GM12878 (cell line): ENCODE data around the gene FOXP1. TPM values are rescaled to one million over a fixed set of nuclear protein-coding genes. Genes with fewer than 3 reads are reported as not detected.

Source experiments
- ATAC-seq: fragments of 200-7000 bp; cut with Tn5 transposase; 3 replicates; pipeline ENCODE4 v1.9.1; 2020; ENCODE audit warnings: mild to moderate bottlenecking, moderate library complexity
- BruUV-seq: library from RNA; stranded (reverse); fragments of 400-500 nt; replicated peaks from 2 replicates; lab custom pipeline; 2021; lab: Mats Ljungman, UMichigan
- CTCF ChIA-PET: fragments of 300-600 bp; sonication (Branson Sonifier 250); formaldehyde crosslinking; extraction: SDS; loops from one replicate; lab custom pipeline; 2021; ENCODE audit warnings: inconsistent platforms; lab: Yijun Ruan, JAX
- POLR2A ChIA-PET: fragments of 350-600 bp; formaldehyde crosslinking; extraction: SDS; loops from one replicate; lab custom pipeline; 2021; ENCODE audit warnings: inconsistent platforms; lab: Charles Lee
- RAD21 ChIA-PET: fragments of 300-600 bp; sonication (Branson Sonifier 250); formaldehyde crosslinking; loops from one replicate; lab custom pipeline; 2023; ENCODE audit warnings: antibody characterized with exemption; ENCODE audit not compliant: unreplicated experiment; lab: Charles Lee
- SMC1A ChIA-PET: fragments of 300-600 bp; sonication (Branson Sonifier 250); formaldehyde crosslinking; loops from one replicate; lab custom pipeline; 2023; ENCODE audit not compliant: unreplicated experiment, uncharacterized antibody; lab: Charles Lee
- DNase-seq: peaks from one replicate; pipeline ENCODE4 v3.0.0-alpha.2; 2011; ENCODE audit warnings: low read depth, low spot score
- FAIRE-seq: peaks from 3 replicates; lab custom pipeline; 2011; peaks lifted over from hg19 to GRCh38; lab: Jason Lieb, UNC
- H2AFZ ChIP-seq: 2 replicates; pipeline ENCODE4 v1.6.0; 2011; ENCODE audit warnings: low read depth, low read length, control low read depth; ENCODE audit not compliant: control insufficient read depth
- H3K27ac ChIP-seq: 2 replicates; pipeline ENCODE4 v1.5.1; 2011; ENCODE audit warnings: control low read depth; ENCODE audit not compliant: control insufficient read depth, insufficient read depth
- H3K27me3 ChIP-seq, 2 experiments: replicated peaks in 1 of 2; 2 replicates each; pipeline versions ENCODE4 v1.6.0 to v1.6.1; 2011; ENCODE audit warnings: low read length in 1 of 2; ENCODE audit not compliant: control insufficient read depth in 2 of 2, insufficient read depth in 2 of 2
- H3K36me3 ChIP-seq, 2 experiments: 2 replicates each; pipeline ENCODE4 v1.5.1; 2011; ENCODE audit warnings: low read length in 1 of 2; ENCODE audit not compliant: control insufficient read depth in 2 of 2, insufficient read depth in 2 of 2
- H3K4me1 ChIP-seq: 2 replicates; pipeline ENCODE4 v1.6.1; 2011; ENCODE audit warnings: mild to moderate bottlenecking, low read length, moderate library complexity, mixed read lengths; ENCODE audit not compliant: control insufficient read depth, insufficient read depth
- H3K4me2 ChIP-seq: 2 replicates; pipeline ENCODE4 v1.6.0; 2011; ENCODE audit warnings: control low read depth; ENCODE audit not compliant: control insufficient read depth, insufficient read depth
- H3K4me3 ChIP-seq: fragments of 200-600 bp; sonication (generic); 2 replicates; pipeline ENCODE4 v1.5.1; 2016
- H3K79me2 ChIP-seq: 2 replicates; pipeline ENCODE4 v1.6.0; 2011; ENCODE audit warnings: low read length; ENCODE audit not compliant: control insufficient read depth, insufficient read depth
- H3K9ac ChIP-seq: 2 replicates; pipeline ENCODE4 v1.8.0; 2011; ENCODE audit warnings: low read length, control low read depth, mixed read lengths; ENCODE audit not compliant: control insufficient read depth, insufficient read depth
- H3K9me3 ChIP-seq: replicated peaks from 3 replicates; pipeline ENCODE4 v1.5.1; 2011; ENCODE audit warnings: mild to moderate bottlenecking, low read length; ENCODE audit not compliant: control insufficient read depth, insufficient read depth
- H4K20me1 ChIP-seq: 2 replicates; pipeline ENCODE4 v1.6.0; 2011; ENCODE audit not compliant: control insufficient read depth, insufficient read depth
- DPF2 ChIP-seq: fragments of 450-650 bp; IDR thresholded peaks from 2 replicates; pipeline ENCODE4 v1.6.1; 2017; ENCODE audit warnings: mild to moderate bottlenecking
- FOXK2 ChIP-seq: fragments of 450-650 bp; IDR thresholded peaks from 2 replicates; pipeline ENCODE4 v1.6.1; 2017; ENCODE audit warnings: mild to moderate bottlenecking, moderate library complexity
- IKZF2 ChIP-seq, 2 experiments: fragments of 450-650 bp; IDR thresholded peaks; 2 replicates each; pipeline ENCODE4 v1.6.1; 2017; ENCODE audit warnings: mild to moderate bottlenecking in 2 of 2, moderate library complexity in 2 of 2
- KAT2A ChIP-seq: conservative IDR thresholded peaks from 2 replicates; pipeline ENCODE4 v1.6.1; 2011; ENCODE audit warnings: low read depth, low read length; ENCODE audit not compliant: control insufficient read depth
- KDM1A ChIP-seq: fragments of 200-600 bp; sonication (generic); IDR thresholded peaks from 2 replicates; pipeline ENCODE4 v1.6.1; 2016; ENCODE audit warnings: borderline replicate concordance
- NFYA ChIP-seq: IDR thresholded peaks from 2 replicates; pipeline ENCODE4 v1.6.1; 2011; ENCODE audit warnings: low read depth, mild to moderate bottlenecking, low read length, improper control_type of control experiment, borderline replicate concordance
- SIN3A ChIP-seq: IDR thresholded peaks from 2 replicates; pipeline ENCODE4 v1.6.1; 2012; ENCODE audit warnings: low read depth, low read length, improper control_type of control experiment
- SMARCA5 ChIP-seq: fragments of 450-650 bp; IDR thresholded peaks from 2 replicates; pipeline ENCODE4 v1.6.1; 2017; ENCODE audit warnings: mild to moderate bottlenecking
- SP1 ChIP-seq: IDR thresholded peaks from one replicate; pipeline ENCODE4 v1.6.1; 2011; ENCODE audit warnings: low read depth, low read length
- SREBF2 ChIP-seq: IDR thresholded peaks from 2 replicates; pipeline ENCODE4 v1.6.1; 2012; ENCODE audit warnings: mild to moderate bottlenecking, low read length
- TCF3 ChIP-seq: IDR thresholded peaks from 2 replicates; pipeline ENCODE4 v1.6.1; 2012; ENCODE audit warnings: low read depth, mild to moderate bottlenecking, low read length, borderline replicate concordance; ENCODE audit not compliant: insufficient read depth
- WGBS: methylation state at CpG from one replicate; pipeline ENCODE4 v1.1.6; 2016; ENCODE audit warnings: low lambda C conversion rate; ENCODE audit not compliant: insufficient replicate concordance, insufficient coverage; ENCODE audit errors: missing lambda C conversion rate; 5-methylcytosine and 5-hydroxymethylcytosine counted together
- in situ Hi-C: fragments of 300-500 bp; cut with MboI; formaldehyde crosslinking; loops from 9 replicates; pipeline ENCODE4 v1.14.3; 2018; ENCODE audit warnings: mixed read lengths
- intact Hi-C: fragments of 100-400 bp; cut with micrococcal nuclease; formaldehyde crosslinking; loops from one replicate; pipeline ENCODE4 v1.14.2; 2022; ENCODE audit not compliant: unreplicated experiment
- polyA plus RNA-seq, 11 experiments: library from polyadenylated mRNA; depleted of rRNA in 4 of 11; unstranded in 6 of 11; stranded (reverse) in 5 of 11; fragments of >200 nt; fragmentation: Nextera tagmentation in 4 of 11; fragmentation: Illumina TruSeq in 1 of 11; extraction: Ambion mirVana in 4 of 11; extraction: Trizol in 1 of 11; gene quantifications; 1 replicate in 1 of 11; 2 replicates in 10 of 11; pipeline versions ENCODE4 v1.2.1 to v1.2.3, GENCODE V29; 2011 to 2016; ENCODE audit warnings: inconsistent platforms in 2 of 11, missing spikeins in 2 of 11, low read depth in 1 of 11
- total RNA-seq, 4 experiments: library from RNA; depleted of rRNA in 3 of 4; stranded (reverse); fragments of >200 nt in 3 of 4; fragmentation: Illumina TruSeq in 1 of 4; extraction: Trizol in 1 of 4; gene quantifications; 2 replicates each; pipeline versions ENCODE4 v1.2.1 to v1.2.3, GENCODE V29; 2013 to 2021
- TF ChIP-seq, protein P1 (sequence below): fragments of 450-650 bp; formaldehyde crosslinking; IDR thresholded peaks from 2 replicates; pipeline ENCODE4 v1.5.0; 2022; ENCODE audit warnings: mild to moderate bottlenecking, missing genetic modification characterization
- TF ChIP-seq, protein P2 (sequence below): fragments of 450-650 bp; formaldehyde crosslinking; IDR thresholded peaks from 2 replicates; pipeline ENCODE4 v1.4.0; 2022; ENCODE audit warnings: mild to moderate bottlenecking, moderate library complexity

Gene FOXP1
- total and polyA plus RNA-seq, 10 of the 15 experiments (the other 5 are each of a cell fraction or from before 2014, with no cell fraction given) = 0.05 to 1.6 (median 0.20) TPM; not detected in 1

DNA sequence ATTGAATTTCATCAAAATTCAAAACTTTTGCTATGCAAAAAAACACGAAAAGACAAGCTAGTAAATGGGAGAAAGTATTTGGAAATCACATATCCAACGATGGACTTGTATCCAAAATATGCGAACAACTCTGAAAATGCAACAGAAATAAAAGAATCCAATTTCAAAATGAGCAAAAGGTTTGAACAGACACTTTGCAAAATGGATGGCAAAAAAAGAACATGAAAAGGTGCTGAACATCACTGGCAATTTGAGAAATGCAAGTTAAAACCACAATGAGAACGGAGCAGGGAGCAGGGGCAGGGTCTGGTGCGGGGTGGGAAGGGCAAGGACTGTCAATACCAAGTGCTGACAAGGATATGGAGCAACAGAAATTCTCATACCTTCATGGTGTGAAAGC is 23.1 kb upstream of the FOXP1 start:
- DNase-seq = no peak
- ChIA-PET RAD21 (no interaction called here), SMC1A (no interaction called here), POLR2A (no interaction called here), CTCF (no interaction called here)
- Histone ChIP-seq H3K9ac (no peak overlapping the region), H3K27ac (no peak overlapping the region), H3K36me3 (no peaks in the 10 kb centered on the region), H2AFZ (no peak overlapping the region), H3K27me3 (no peaks in the 10 kb centered on the region; a peak in 1 of 4 replicates), H3K9me3 (no peaks in the 10 kb centered on the region), H4K20me1 (no peaks in the 10 kb centered on the region), H3K4me1 (no peaks in the 10 kb centered on the region), H3K4me3 (no peak overlapping the region), H3K79me2 (no peaks in the 10 kb centered on the region), H3K4me2 (no peak overlapping the region)
- 22% methylated on average over 5 of the region's 5 CpGs for WGBS
- TF ChIP-seq NFYA (no peak), SIN3A (no peak), SMARCA5 (no peak), DPF2 (no peak), SP1 (no peak), KDM1A (no peak), IKZF2 (IDR thresholded peaks at IDR 0.05) (no peak), KAT2A (no peak), SREBF2 (no peak), TCF3 (no peak), FOXK2 (no peak)
- TF ChIP-seq, protein P1, sequence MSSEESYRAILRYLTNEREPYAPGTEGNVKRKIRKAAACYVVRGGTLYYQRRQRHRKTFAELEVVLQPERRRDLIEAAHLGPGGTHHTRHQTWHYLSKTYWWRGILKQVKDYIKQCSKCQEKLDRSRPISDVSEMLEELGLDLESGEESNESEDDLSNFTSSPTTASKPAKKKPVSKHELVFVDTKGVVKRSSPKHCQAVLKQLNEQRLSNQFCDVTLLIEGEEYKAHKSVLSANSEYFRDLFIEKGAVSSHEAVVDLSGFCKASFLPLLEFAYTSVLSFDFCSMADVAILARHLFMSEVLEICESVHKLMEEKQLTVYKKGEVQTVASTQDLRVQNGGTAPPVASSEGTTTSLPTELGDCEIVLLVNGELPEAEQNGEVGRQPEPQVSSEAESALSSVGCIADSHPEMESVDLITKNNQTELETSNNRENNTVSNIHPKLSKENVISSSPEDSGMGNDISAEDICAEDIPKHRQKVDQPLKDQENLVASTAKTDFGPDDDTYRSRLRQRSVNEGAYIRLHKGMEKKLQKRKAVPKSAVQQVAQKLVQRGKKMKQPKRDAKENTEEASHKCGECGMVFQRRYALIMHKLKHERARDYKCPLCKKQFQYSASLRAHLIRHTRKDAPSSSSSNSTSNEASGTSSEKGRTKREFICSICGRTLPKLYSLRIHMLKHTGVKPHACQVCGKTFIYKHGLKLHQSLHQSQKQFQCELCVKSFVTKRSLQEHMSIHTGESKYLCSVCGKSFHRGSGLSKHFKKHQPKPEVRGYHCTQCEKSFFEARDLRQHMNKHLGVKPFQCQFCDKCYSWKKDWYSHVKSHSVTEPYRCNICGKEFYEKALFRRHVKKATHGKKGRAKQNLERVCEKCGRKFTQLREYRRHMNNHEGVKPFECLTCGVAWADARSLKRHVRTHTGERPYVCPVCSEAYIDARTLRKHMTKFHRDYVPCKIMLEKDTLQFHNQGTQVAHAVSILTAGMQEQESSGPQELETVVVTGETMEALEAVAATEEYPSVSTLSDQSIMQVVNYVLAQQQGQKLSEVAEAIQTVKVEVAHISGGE (CRISPR knock-in tag) = no peak
- TF ChIP-seq, protein P2, sequence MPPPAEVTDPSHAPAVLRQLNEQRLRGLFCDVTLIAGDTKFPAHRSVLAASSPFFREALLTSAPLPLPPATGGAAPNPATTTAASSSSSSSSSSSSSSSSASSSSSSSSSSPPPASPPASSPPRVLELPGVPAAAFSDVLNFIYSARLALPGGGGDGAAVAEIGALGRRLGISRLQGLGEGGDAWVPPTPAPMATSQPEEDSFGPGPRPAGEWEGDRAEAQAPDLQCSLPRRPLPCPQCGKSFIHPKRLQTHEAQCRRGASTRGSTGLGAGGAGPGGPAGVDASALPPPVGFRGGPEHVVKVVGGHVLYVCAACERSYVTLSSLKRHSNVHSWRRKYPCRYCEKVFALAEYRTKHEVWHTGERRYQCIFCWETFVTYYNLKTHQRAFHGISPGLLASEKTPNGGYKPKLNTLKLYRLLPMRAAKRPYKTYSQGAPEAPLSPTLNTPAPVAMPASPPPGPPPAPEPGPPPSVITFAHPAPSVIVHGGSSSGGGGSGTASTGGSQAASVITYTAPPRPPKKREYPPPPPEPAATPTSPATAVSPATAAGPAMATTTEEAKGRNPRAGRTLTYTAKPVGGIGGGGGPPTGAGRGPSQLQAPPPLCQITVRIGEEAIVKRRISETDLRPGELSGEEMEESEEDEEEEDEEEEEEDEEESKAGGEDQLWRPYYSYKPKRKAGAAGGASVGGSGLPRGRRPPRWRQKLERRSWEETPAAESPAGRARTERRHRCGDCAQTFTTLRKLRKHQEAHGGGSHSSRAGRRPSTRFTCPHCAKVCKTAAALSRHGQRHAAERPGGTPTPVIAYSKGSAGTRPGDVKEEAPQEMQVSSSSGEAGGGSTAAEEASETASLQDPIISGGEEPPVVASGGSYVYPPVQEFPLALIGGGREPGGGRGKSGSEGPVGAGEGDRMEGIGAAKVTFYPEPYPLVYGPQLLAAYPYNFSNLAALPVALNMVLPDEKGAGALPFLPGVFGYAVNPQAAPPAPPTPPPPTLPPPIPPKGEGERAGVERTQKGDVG (CRISPR knock-in tag) = no peak
- ATAC-seq = no peak
- BruUV-seq = no TSS peak
- intact Hi-C loops (no loop called here), in situ Hi-C loops (no loop called here)
- FAIRE-seq = no peak
